HepG2 (cell line): Measurements from ENCODE around the gene RDH8. TPM values are rescaled to one million over a fixed set of nuclear protein-coding genes. Genes with fewer than 3 reads are reported as not detected.
A peak's percentile ranks its signal among the peaks of the same experiment; 100 is the strongest.

ENCODE experiments used
- ATAC-seq: fragments of 200-7000 bp; cut with Tn5 transposase; 3 replicates; pipeline ENCODE4 v1.9.1; 2020; ENCODE audit warnings: mild to moderate bottlenecking, moderate library complexity
- BruUV-seq: library from RNA; stranded (reverse); fragments of 400-500 nt; replicated peaks from 2 replicates; lab custom pipeline; 2021; lab: Mats Ljungman, UMichigan
- CTCF ChIA-PET: fragments of 300-600 bp; formaldehyde crosslinking; extraction: SDS; loops from one replicate; lab custom pipeline; 2021; ENCODE audit warnings: low total read pairs, inconsistent platforms, low intra/inter-chr PET ratio; lab: Yijun Ruan, JAX
- POLR2A ChIA-PET: fragments of 350-600 bp; sonication (Branson Sonifier 250); formaldehyde crosslinking; loops from one replicate; lab custom pipeline; 2020; ENCODE audit warnings: antibody characterized with exemption, inconsistent platforms; lab: Yijun Ruan, JAX
- DNase-seq: peaks from one replicate; pipeline ENCODE4 v3.0.0-alpha.2; 2015; ENCODE audit warnings: low spot score
- FAIRE-seq: peaks from 3 replicates; lab custom pipeline; 2011; peaks lifted over from hg19 to GRCh38; lab: Jason Lieb, UNC
- H2AFZ ChIP-seq: one replicate; pipeline ENCODE4 v1.6.1; 2011; ENCODE audit warnings: low read length, inconsistent platforms
- H3K27ac ChIP-seq: fragments of 300-600 bp; 3 replicates; pipeline ENCODE4 v1.8.0; 2011; ENCODE audit warnings: mixed run types, mild to moderate bottlenecking, mixed read lengths, low read length, inconsistent platforms; ENCODE audit not compliant: insufficient read depth; ENCODE audit errors: extremely low read length
- H3K27me3 ChIP-seq, 2 experiments: fragments of 200-600 bp in 1 of 2; 2 replicates in 1 of 2; 3 replicates in 1 of 2; pipeline versions ENCODE4 v1.6.0 to v1.8.0; 2011; ENCODE audit warnings: low read length in 2 of 2, mild to moderate bottlenecking in 2 of 2, moderate library complexity in 2 of 2, inconsistent platforms in 1 of 2; ENCODE audit not compliant: insufficient read depth in 2 of 2, control insufficient read depth in 1 of 2
- H3K36me3 ChIP-seq, 2 experiments: fragments of 200-600 bp in 1 of 2; replicated peaks in 1 of 2; 2 replicates in 1 of 2; 3 replicates in 1 of 2; pipeline versions ENCODE4 v1.5.1 to v1.8.0; 2011; ENCODE audit warnings: low read length in 2 of 2, inconsistent platforms in 1 of 2; ENCODE audit not compliant: insufficient read depth in 2 of 2, control insufficient read depth in 1 of 2
- H3K4me1 ChIP-seq: 2 replicates; pipeline ENCODE4 v1.5.1; 2012; ENCODE audit warnings: low read length, inconsistent platforms; ENCODE audit not compliant: insufficient read depth
- H3K4me2 ChIP-seq: 2 replicates; pipeline ENCODE4 v1.6.0; 2011; ENCODE audit warnings: low read depth, low read length, inconsistent platforms
- H3K4me3 ChIP-seq, 3 experiments: fragments of 200-600 bp in 1 of 3; sonication (generic), shearing (Covaris generic) in 1 of 3; replicated peaks in 1 of 3; 2 replicates each; pipeline ENCODE4 v1.5.1; 2011 to 2016; ENCODE audit warnings: low read length in 3 of 3, inconsistent platforms in 2 of 3, low read depth in 2 of 3, mild to moderate bottlenecking in 2 of 3, control low read depth in 1 of 3, mixed read lengths in 1 of 3; ENCODE audit not compliant: insufficient read depth in 1 of 3
- H3K79me2 ChIP-seq: one replicate; pipeline ENCODE4 v1.6.1; 2011; ENCODE audit warnings: low read length, inconsistent platforms; ENCODE audit not compliant: insufficient read depth
- H3K9ac ChIP-seq: 2 replicates; pipeline ENCODE4 v1.6.0; 2011; ENCODE audit warnings: mild to moderate bottlenecking, low read depth, low read length, inconsistent platforms; ENCODE audit not compliant: insufficient read depth
- H3K9me3 ChIP-seq: 2 replicates; pipeline ENCODE4 v1.5.1; 2012; ENCODE audit warnings: mild to moderate bottlenecking, low read length
- H4K20me1 ChIP-seq: 2 replicates; pipeline ENCODE4 v1.6.0; 2011; ENCODE audit warnings: inconsistent platforms, mild to moderate bottlenecking, low read length, moderate library complexity; ENCODE audit not compliant: insufficient read depth
- ARID5B ChIP-seq: IDR thresholded peaks from 2 replicates; pipeline ENCODE4 v1.4.0; 2020; ENCODE audit warnings: mild to moderate bottlenecking, missing genetic modification reagents
- GMEB1 ChIP-seq: sonication (generic); formaldehyde crosslinking; IDR thresholded peaks from 2 replicates; pipeline ENCODE4 v1.5.1; 2020; ENCODE audit warnings: missing genetic modification reagents, mild to moderate bottlenecking, borderline replicate concordance
- KAT8 ChIP-seq: IDR thresholded peaks from 2 replicates; pipeline ENCODE4 v1.6.1; 2016; ENCODE audit warnings: missing genetic modification reagents, missing compliant biosample characterization
- MAFG ChIP-seq: sonication (generic); formaldehyde crosslinking; IDR thresholded peaks from 2 replicates; pipeline ENCODE4 v1.5.1; 2020; ENCODE audit warnings: mild to moderate bottlenecking, missing genetic modification reagents
- MAX ChIP-seq: IDR thresholded peaks from 2 replicates; pipeline ENCODE4 v1.6.1; 2012; ENCODE audit warnings: inconsistent platforms
- MED8 ChIP-seq: sonication (generic); formaldehyde crosslinking; IDR thresholded peaks from 2 replicates; pipeline ENCODE4 v1.8.1; 2023; ENCODE audit warnings: mild to moderate bottlenecking, missing genetic modification reagents; ENCODE audit not compliant: insufficient replicate concordance
- PPARG ChIP-seq: conservative IDR thresholded peaks from 2 replicates; pipeline ENCODE4 v1.6.1; 2016; ENCODE audit warnings: missing biosample characterization, missing genetic modification reagents
- RARA ChIP-seq: IDR thresholded peaks from 2 replicates; pipeline ENCODE4 v1.6.1; 2016; ENCODE audit warnings: missing genetic modification reagents, missing compliant biosample characterization
- SUZ12 ChIP-seq: fragments of 150-350 bp; IDR thresholded peaks from 2 replicates; pipeline ENCODE4 v1.6.1; 2014; ENCODE audit warnings: low read depth, low read length
- WIZ ChIP-seq: sonication (generic); formaldehyde crosslinking; IDR thresholded peaks from 2 replicates; pipeline ENCODE4 v1.5.1; 2020; ENCODE audit warnings: mild to moderate bottlenecking, missing genetic modification reagents
- ZBTB25 ChIP-seq: IDR thresholded peaks from 2 replicates; pipeline ENCODE4 v1.6.1; 2018; ENCODE audit warnings: missing genetic modification reagents
- ZC3H4 ChIP-seq: sonication (generic); formaldehyde crosslinking; IDR thresholded peaks from 2 replicates; pipeline ENCODE4 v1.4.0; 2020; ENCODE audit warnings: missing genetic modification reagents, borderline replicate concordance
- ZNF232 ChIP-seq: sonication (generic); formaldehyde crosslinking; IDR thresholded peaks from 2 replicates; pipeline ENCODE4 v1.4.0; 2020; ENCODE audit warnings: missing genetic modification reagents, borderline replicate concordance
- ZNF317 ChIP-seq: sonication (generic); formaldehyde crosslinking; IDR thresholded peaks from 2 replicates; pipeline ENCODE4 v1.5.0; 2020; ENCODE audit warnings: mild to moderate bottlenecking, missing genetic modification reagents
- ZNF660 ChIP-seq: sonication (generic); formaldehyde crosslinking; IDR thresholded peaks from 2 replicates; pipeline ENCODE4 v1.5.1; 2020; ENCODE audit warnings: mild to moderate bottlenecking, low read depth, missing genetic modification reagents, borderline replicate concordance
- ZNF691 ChIP-seq: sonication (generic); formaldehyde crosslinking; IDR thresholded peaks from 2 replicates; pipeline ENCODE4 v1.4.0; 2020; ENCODE audit warnings: missing genetic modification reagents, low read depth, mild to moderate bottlenecking, borderline replicate concordance
- ZNF891 ChIP-seq: sonication (generic); formaldehyde crosslinking; IDR thresholded peaks from 2 replicates; pipeline ENCODE4 v1.5.0; 2020; ENCODE audit warnings: mild to moderate bottlenecking, missing genetic modification reagents
- WGBS: methylation state at CpG from one replicate; pipeline ENCODE4 v1.1.6; 2017; ENCODE audit warnings: low lambda C conversion rate; 5-methylcytosine and 5-hydroxymethylcytosine counted together
- in situ Hi-C: cut with HindIII; loops from 2 replicates; pipeline ENCODE4 v1.10.0; 2017; ENCODE audit warnings: low pct_unique_long_range_greater_than_20kb; ENCODE audit not compliant: extremely low pct_ligation_motif_present
- intact Hi-C: fragments of 100-400 bp; cut with micrococcal nuclease; formaldehyde crosslinking; loops from one replicate; pipeline ENCODE4 v1.10.0; 2022; ENCODE audit not compliant: unreplicated experiment
- polyA plus RNA-seq, 8 experiments: library from polyadenylated mRNA; depleted of rRNA in 3 of 8; stranded (reverse) in 7 of 8; unstranded in 1 of 8; fragments of >200 nt; fragmentation: Illumina TruSeq in 4 of 8; extraction: Trizol in 4 of 8; gene quantifications; 2 replicates each; pipeline versions ENCODE4 v1.2.1 to v1.2.3, GENCODE V29; 2011 to 2016; ENCODE audit warnings: low read depth in 4 of 8, missing spikeins in 1 of 8, mixed read lengths in 1 of 8; ENCODE audit not compliant: insufficient read depth in 1 of 8
- total RNA-seq, 5 experiments: library from RNA; depleted of rRNA; stranded (reverse); fragments of >200 nt; fragmentation: Illumina TruSeq; extraction: Trizol; gene quantifications; 2 replicates each; pipeline ENCODE4 v1.2.3, GENCODE V29; 2016; ENCODE audit warnings: low read depth in 1 of 5

RDH8 gene
- total and polyA plus RNA-seq, 2 of the 13 experiments (the other 11 are each of a cell fraction or from before 2014, with no cell fraction given): not detected

- ChIA-PET POLR2A (no interaction called here), CTCF (interaction anchor here (1.4 kb wide), 1 partner anchor 68 kb away, joined by 5 read pairs; no protein-coding TSS in a partner anchor)
- no peaks in the 10 kb centered on the region for H3K9me3 ChIP-seq
- H4K20me1 ChIP-seq: no peaks in the 10 kb centered on the region
- ATAC-seq (peak; percentile 89), FAIRE-seq (peak; percentile 40), DNase-seq (peak; percentile 63)
- H3K4me2 ChIP-seq: no peak overlapping the region; the same call in 1 of the 2 replicates
- no peaks in the 10 kb centered on the region for H3K36me3 ChIP-seq
- no peak overlapping the region for H3K4me3 ChIP-seq
- WGBS: 14% methylated on average over 4 of the region's 6 CpGs
- no peak overlapping the region for H3K9ac ChIP-seq
- peaks cover 0 to 9% of the 10 kb centered on the region in 2 experiments; a peak in 2 of 5 replicates for H3K27me3 ChIP-seq
- H3K27ac ChIP-seq: no peak overlapping the region
- no TSS peak for BruUV-seq
- peaks cover 12% of the 10 kb centered on the region for H3K4me1 ChIP-seq
- no peak overlapping the region for H2AFZ ChIP-seq
- intact Hi-C loops: loop anchor here (2.0 kb wide), 1 partner anchor 67 kb away; no protein-coding TSS in a partner anchor
- H3K79me2 ChIP-seq: no peaks in the 10 kb centered on the region
- in situ Hi-C loops: no loop called here
- 0 out of 2 replicates have a peak, but pooled peaks have one; percentile 15 for TF ChIP-seq ZNF891 (CRISPR knock-in tag)
- TF ChIP-seq RARA (CRISPR knock-in tag): peak; percentile 99
- 0 out of 2 replicates have a peak, but pooled peaks have one; percentile 48 for TF ChIP-seq PPARG (CRISPR knock-in tag)
- peak; percentile 28; the same call in 1 of the 2 replicates for TF ChIP-seq ZBTB25 (CRISPR knock-in tag)
- TF ChIP-seq ZC3H4 (CRISPR knock-in tag): no peak
- peak; percentile 87 for TF ChIP-seq ARID5B
- peak; percentile 53; the same call in 1 of the 2 replicates for TF ChIP-seq KAT8 (CRISPR knock-in tag)
- TF ChIP-seq WIZ (CRISPR knock-in tag): 0 out of 2 replicates have a peak, but pooled peaks have one; percentile 29
- TF ChIP-seq ZNF660: no peak
- TF ChIP-seq ZNF232 (CRISPR knock-in tag): no peak
- peak; percentile 99 for TF ChIP-seq MAFG
- TF ChIP-seq ZNF317 (CRISPR knock-in tag): 0 out of 2 replicates have a peak, but pooled peaks have one; percentile 26
- peak; percentile 82 for TF ChIP-seq ZNF691 (CRISPR knock-in tag)
- peak; percentile 52 for TF ChIP-seq MED8 (CRISPR knock-in tag)
- TF ChIP-seq MAX: peak; percentile 55; the same call in 1 of the 2 replicates
- TF ChIP-seq GMEB1: no peak
- TF ChIP-seq SUZ12: no peak
Observed at GRCh38 chr19:10001899-10002298, 11.4 kb upstream of the RDH8 start.
